HG03565 (cell line): Measurements from ENCODE around the gene NODAL.
"Not testable (repeated sequence)": the region's sequence is repeated elsewhere in the genome, so short reads cannot be mapped to it uniquely, and the experiment has no call there.

ENCODE experiments used
- ATAC-seq: cut with Tn5 transposase; IDR thresholded peaks from one replicate; pipeline ENCODE4 v1.9.1; 2021; ENCODE audit warnings: mild to moderate bottlenecking, moderate library complexity; ENCODE audit not compliant: unreplicated experiment

Gene NODAL

GRCh38 chr10:70441161-70441894, at the start of gene NODAL:
Gene NODAL (minus strand): TSS chr10:70441681. CDS start chr10:70441667, 14 bp downstream.
- ATAC-seq, result no peak

- no peak for ATAC-seq
Observed at GRCh38 chr10:70490142-70490541, 48.7 kb upstream of the NODAL start.

- no peak for ATAC-seq
Observed at GRCh38 chr10:70487824-70488223, 46.3 kb upstream of the NODAL start.

- ATAC-seq, result not testable (repeated sequence)
Observed at GRCh38 chr10:70483872-70484271, 42.4 kb upstream of the NODAL start.

GRCh38 chr10:70482982-70483760, 41.7 kb upstream of the NODAL start:
- no peak for ATAC-seq

- ATAC-seq, result no peak
Observed at GRCh38 chr10:70481831-70482530, 40.5 kb upstream of the NODAL start.

- ATAC-seq, result no peak
Observed at GRCh38 chr10:70481105-70481504, 39.6 kb upstream of the NODAL start.

GRCh38 chr10:70480239-70480861, 38.9 kb upstream of the NODAL start:
- no peak for ATAC-seq

GRCh38 chr10:70479626-70480238, 38.3 kb upstream of the NODAL start:
- ATAC-seq, result no peak

- ATAC-seq, result no peak
Observed at GRCh38 chr10:70479165-70479581, 37.7 kb upstream of the NODAL start.

GRCh38 chr10:70478191-70479164, 37.0 kb upstream of the NODAL start, which contains the start of gene PALD1:
Gene PALD1 (plus strand): TSS chr10:70478767. CDS start chr10:70525952, 47,185 bp downstream.
- no peak for ATAC-seq

GRCh38 chr10:70477661-70478162, 36.2 kb upstream of the NODAL start:
- ATAC-seq, result no peak

GRCh38 chr10:70476249-70477035, 35.0 kb upstream of the NODAL start:
- no peak for ATAC-seq

- ATAC-seq, result no peak
Observed at GRCh38 chr10:70475661-70476060, 34.2 kb upstream of the NODAL start.

GRCh38 chr10:70474780-70475179, 33.3 kb upstream of the NODAL start:
- no peak for ATAC-seq

GRCh38 chr10:70472799-70473454, 31.4 kb upstream of the NODAL start:
- no peak for ATAC-seq

GRCh38 chr10:70466951-70467350, 25.5 kb upstream of the NODAL start:
- no peak for ATAC-seq

- no peak for ATAC-seq
Observed at GRCh38 chr10:70465832-70466231, 24.4 kb upstream of the NODAL start.
